Fibroblast of lung (primary cell): ENCODE data around the gene SYP. TPM values are rescaled to one million over a fixed set of nuclear protein-coding genes. Genes with fewer than 3 reads are reported as not detected.

Experiments used
- DNase-seq, 2 donors: peaks; one replicate each; pipeline versions ENCODE4 v3.0.0 to v3.0.0-alpha.2; 2010; ENCODE audit warnings: low read depth in 2 of 2
- H2AFZ ChIP-seq: 2 replicates; pipeline ENCODE4 v1.5.1; 2012; ENCODE audit warnings: low read length, control low read depth, inconsistent platforms
- H3K27ac ChIP-seq: 2 replicates; pipeline ENCODE4 v1.5.1; 2011; ENCODE audit warnings: low read length, control low read depth; ENCODE audit not compliant: insufficient read depth
- H3K27me3 ChIP-seq: 2 replicates; pipeline ENCODE4 v1.5.1; 2011; ENCODE audit warnings: mild to moderate bottlenecking, low read length; ENCODE audit not compliant: control insufficient read depth, insufficient read depth
- H3K36me3 ChIP-seq: 2 replicates; pipeline ENCODE4 v1.5.1; 2011; ENCODE audit warnings: low read length; ENCODE audit not compliant: control insufficient read depth, insufficient read depth
- H3K4me1 ChIP-seq: 2 replicates; pipeline ENCODE4 v1.5.1; 2011; ENCODE audit warnings: low read length; ENCODE audit not compliant: control insufficient read depth, insufficient read depth; ENCODE audit errors: extremely low read depth
- H3K4me2 ChIP-seq: 2 replicates; pipeline ENCODE4 v1.5.1; 2011; ENCODE audit warnings: low read length, control low read depth; ENCODE audit not compliant: insufficient read depth; ENCODE audit errors: extremely low read depth
- H3K4me3 ChIP-seq, 4 experiments: fragments of 200-600 bp in 1 of 4; sonication (generic) in 1 of 4; replicated peaks in 1 of 4; 2 replicates each; pipeline ENCODE4 v1.5.1; 2011 to 2016; ENCODE audit warnings: low read length in 4 of 4, low read depth in 3 of 4, mild to moderate bottlenecking in 3 of 4, control low read depth in 2 of 4, inconsistent platforms in 1 of 4, mixed read lengths in 1 of 4; ENCODE audit not compliant: insufficient read depth in 1 of 4; ENCODE audit errors: control extremely low read depth in 1 of 4
- H3K79me2 ChIP-seq: 2 replicates; pipeline ENCODE4 v1.5.1; 2012; ENCODE audit warnings: mild to moderate bottlenecking, low read length, inconsistent platforms; ENCODE audit not compliant: control insufficient read depth, insufficient read depth
- H3K9ac ChIP-seq: 2 replicates; pipeline ENCODE4 v1.5.1; 2011; ENCODE audit warnings: mild to moderate bottlenecking, low read length, control low read depth; ENCODE audit not compliant: insufficient read depth
- H3K9me3 ChIP-seq: 2 replicates; pipeline ENCODE4 v1.5.1; 2012; ENCODE audit warnings: low read depth, low read length; ENCODE audit not compliant: control insufficient read depth, insufficient read depth
- H4K20me1 ChIP-seq: 2 replicates; pipeline ENCODE4 v1.5.1; 2011; ENCODE audit warnings: low read length; ENCODE audit not compliant: control insufficient read depth, insufficient read depth; ENCODE audit errors: extremely low read depth
- CTCF ChIP-seq, 2 donors: IDR thresholded peaks in 1 of 2; conservative IDR thresholded peaks in 1 of 2; 1 replicate in 1 of 2; 2 replicates in 1 of 2; pipeline ENCODE4 v1.5.1; 2011 to 2012; ENCODE audit warnings: low read length in 2 of 2, control low read depth in 1 of 2, inconsistent platforms in 1 of 2, low read depth in 1 of 2, mild to moderate bottlenecking in 1 of 2
- EZH2 ChIP-seq: IDR thresholded peaks from 2 replicates; pipeline ENCODE4 v1.5.1; 2012; ENCODE audit warnings: low read length, control low read depth, mild to moderate bottlenecking; ENCODE audit errors: missing control alignments
- polyA plus RNA-seq, 2 donors: library from polyadenylated mRNA; depleted of rRNA in 1 of 2; stranded (reverse) in 1 of 2; unstranded in 1 of 2; fragments of >200 nt; gene quantifications; 2 replicates each; pipeline ENCODE4 v1.2.1, GENCODE V29; 2011 to 2012; ENCODE audit warnings: missing spikeins in 1 of 2
- total RNA-seq: library from RNA; depleted of rRNA; stranded (reverse); fragments of >200 nt; gene quantifications from 2 replicates; pipeline ENCODE4 v1.2.1, GENCODE V29; 2014

SYP gene
- total and polyA plus RNA-seq, 2 donors (not counting 1 experiment from before 2014, with no cell fraction given): 0.08 to 0.17 TPM

GRCh38 chrX:49226946-49227345, 27.0 kb upstream of the SYP start:
- Histone ChIP-seq H3K4me1 (no peaks in the 10 kb centered on the region), H3K27ac (no peak overlapping the region), H3K4me3 (no peak overlapping the region), H3K27me3 (no peaks in the 10 kb centered on the region), H3K9me3 (no peaks in the 10 kb centered on the region), H4K20me1 (no peaks in the 10 kb centered on the region), H2AFZ (no peak overlapping the region), H3K9ac (no peak overlapping the region), H3K79me2 (no peaks in the 10 kb centered on the region), H3K36me3 (no peaks in the 10 kb centered on the region), H3K4me2 (no peak overlapping the region)
- DNase-seq: no peak
- no peak for TF ChIP-seq EZH2
- TF ChIP-seq CTCF (conservative IDR thresholded peaks at IDR 0.05 in 1 of 2, IDR thresholded peaks at IDR 0.05 in 1 of 2; ENCODE audit: low read depth in 1 of 2, low read length in 2 of 2): no peak

GRCh38 chrX:49225858-49226257, 25.9 kb upstream of the SYP start:
- no peaks in the 10 kb centered on the region for H3K9me3 ChIP-seq
- H3K9ac ChIP-seq: no peak overlapping the region
- DNase-seq: no peak
- no peaks in the 10 kb centered on the region for H3K27me3 ChIP-seq
- H3K4me2 ChIP-seq: no peak overlapping the region
- TF ChIP-seq EZH2: no peak
- TF ChIP-seq CTCF (conservative IDR thresholded peaks at IDR 0.05 in 1 of 2, IDR thresholded peaks at IDR 0.05 in 1 of 2; ENCODE audit: low read depth in 1 of 2, low read length in 2 of 2): no peak
- H4K20me1 ChIP-seq: no peaks in the 10 kb centered on the region
- H3K27ac ChIP-seq: no peak overlapping the region
- no peaks in the 10 kb centered on the region for H3K36me3 ChIP-seq
- H3K4me3 ChIP-seq: no peak overlapping the region
- no peak overlapping the region for H2AFZ ChIP-seq
- H3K4me1 ChIP-seq: no peaks in the 10 kb centered on the region
- no peaks in the 10 kb centered on the region for H3K79me2 ChIP-seq

- Histone ChIP-seq H3K4me2 (no peak overlapping the region), H3K4me1 (no peaks in the 10 kb centered on the region), H3K79me2 (no peaks in the 10 kb centered on the region), H3K36me3 (no peaks in the 10 kb centered on the region), H4K20me1 (no peaks in the 10 kb centered on the region), H3K4me3 (no peak overlapping the region), H3K27me3 (no peaks in the 10 kb centered on the region), H3K9ac (no peak overlapping the region), H3K9me3 (no peaks in the 10 kb centered on the region), H3K27ac (no peak overlapping the region), H2AFZ (no peak overlapping the region)
- TF ChIP-seq CTCF (conservative IDR thresholded peaks at IDR 0.05 in 1 of 2, IDR thresholded peaks at IDR 0.05 in 1 of 2; ENCODE audit: low read depth in 1 of 2, low read length in 2 of 2) (no peak), EZH2 (no peak)
- DNase-seq: no peak
These were observed 21.9 kb upstream of the SYP start for GRCh38 chrX:49221868-49222267.
